PC-9 (cell line): Measurements from ENCODE around the gene RPL38.

ENCODE experiments used
- CTCF ChIP-seq: fragments of 200-600 bp; sonication (generic); conservative IDR thresholded peaks from 2 replicates; pipeline ENCODE4 v1.6.1; 2017; ENCODE audit warnings: mixed run types, antibody characterized with exemption, mild to moderate bottlenecking, moderate library complexity
- EZH2 ChIP-seq: fragments of 200-600 bp; sonication (generic); IDR thresholded peaks from 2 replicates; pipeline ENCODE4 v1.8.0; 2017; ENCODE audit warnings: antibody characterized with exemption, low read depth

GRCh38 chr17:74163836-74164235 is 39.6 kb upstream of the RPL38 start:
- TF ChIP-seq CTCF (no peak), EZH2 (no peak)
